ENCODE data around the gene NPHP4. TPM values are rescaled to one million over a fixed set of nuclear protein-coding genes. Genes with fewer than 3 reads are reported as not detected.

Gene NPHP4
- total RNA-seq, 4 donors from 2014 or later = 13.7 to 29.3 (median 18.6) TPM

DNA sequence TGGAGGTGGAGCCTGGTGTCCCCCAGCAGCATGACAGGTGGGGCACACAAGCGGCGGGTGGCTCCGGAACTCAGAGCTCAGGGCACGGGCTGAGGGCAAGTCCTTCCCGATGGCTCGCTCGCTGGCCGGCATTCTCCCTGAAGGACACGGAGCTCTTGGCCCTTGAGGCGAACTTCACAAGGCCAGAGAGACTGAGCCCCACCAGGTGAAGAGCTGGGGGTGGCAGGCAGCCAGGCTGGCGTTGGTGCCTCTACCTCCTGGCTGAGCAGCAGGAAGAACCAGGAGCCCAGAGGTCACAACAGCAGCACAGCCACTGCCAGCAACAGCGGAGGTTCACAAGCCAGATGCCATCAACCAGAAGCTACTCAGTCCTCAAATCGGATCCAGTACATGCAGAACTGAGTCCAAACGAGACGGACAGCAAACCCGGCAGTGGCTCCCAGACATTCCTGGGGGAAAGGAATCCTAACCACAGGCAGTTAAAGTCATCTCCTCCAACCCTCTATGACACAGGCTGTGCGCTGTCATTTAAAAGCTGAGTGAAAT is 54.1 kb downstream of the NPHP4 start:
- ATAC-seq (ENCODE audit: low FRiP score) = no peak
- TF ChIP-seq, protein P1, sequence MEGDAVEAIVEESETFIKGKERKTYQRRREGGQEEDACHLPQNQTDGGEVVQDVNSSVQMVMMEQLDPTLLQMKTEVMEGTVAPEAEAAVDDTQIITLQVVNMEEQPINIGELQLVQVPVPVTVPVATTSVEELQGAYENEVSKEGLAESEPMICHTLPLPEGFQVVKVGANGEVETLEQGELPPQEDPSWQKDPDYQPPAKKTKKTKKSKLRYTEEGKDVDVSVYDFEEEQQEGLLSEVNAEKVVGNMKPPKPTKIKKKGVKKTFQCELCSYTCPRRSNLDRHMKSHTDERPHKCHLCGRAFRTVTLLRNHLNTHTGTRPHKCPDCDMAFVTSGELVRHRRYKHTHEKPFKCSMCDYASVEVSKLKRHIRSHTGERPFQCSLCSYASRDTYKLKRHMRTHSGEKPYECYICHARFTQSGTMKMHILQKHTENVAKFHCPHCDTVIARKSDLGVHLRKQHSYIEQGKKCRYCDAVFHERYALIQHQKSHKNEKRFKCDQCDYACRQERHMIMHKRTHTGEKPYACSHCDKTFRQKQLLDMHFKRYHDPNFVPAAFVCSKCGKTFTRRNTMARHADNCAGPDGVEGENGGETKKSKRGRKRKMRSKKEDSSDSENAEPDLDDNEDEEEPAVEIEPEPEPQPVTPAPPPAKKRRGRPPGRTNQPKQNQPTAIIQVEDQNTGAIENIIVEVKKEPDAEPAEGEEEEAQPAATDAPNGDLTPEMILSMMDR (IDR thresholded peaks at IDR 0.05) = no peak
- no peak for DNase-seq (ENCODE audit: low spot score)

DNA sequence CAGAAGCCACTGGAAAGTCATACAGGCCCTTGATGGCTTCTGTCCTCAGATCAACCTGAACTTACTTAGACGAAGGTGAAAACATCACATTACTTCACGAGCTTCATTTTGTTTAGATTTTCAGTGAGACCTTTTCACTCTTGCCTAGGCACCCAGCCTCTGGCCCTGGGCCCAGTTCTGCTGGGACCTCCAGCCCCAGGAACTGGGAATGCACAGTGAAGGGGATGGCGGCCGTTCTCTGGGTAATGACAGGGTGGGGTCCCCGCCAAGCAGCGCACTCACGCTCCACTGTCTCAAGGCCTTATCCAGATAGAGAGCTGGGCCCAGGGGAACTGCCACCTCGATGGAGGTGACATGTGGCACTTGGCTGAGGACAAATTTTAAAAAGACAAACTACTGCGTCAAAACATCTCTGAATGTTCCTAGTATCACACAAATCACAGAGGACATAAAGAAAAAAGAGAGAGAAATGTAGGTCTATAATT is 54.8 kb downstream of the NPHP4 start:
- DNase-seq (ENCODE audit: low spot score) = no peak
- TF ChIP-seq, protein P1 (IDR thresholded peaks at IDR 0.05) = no peak
- ATAC-seq (ENCODE audit: low FRiP score) = no peak

DNA sequence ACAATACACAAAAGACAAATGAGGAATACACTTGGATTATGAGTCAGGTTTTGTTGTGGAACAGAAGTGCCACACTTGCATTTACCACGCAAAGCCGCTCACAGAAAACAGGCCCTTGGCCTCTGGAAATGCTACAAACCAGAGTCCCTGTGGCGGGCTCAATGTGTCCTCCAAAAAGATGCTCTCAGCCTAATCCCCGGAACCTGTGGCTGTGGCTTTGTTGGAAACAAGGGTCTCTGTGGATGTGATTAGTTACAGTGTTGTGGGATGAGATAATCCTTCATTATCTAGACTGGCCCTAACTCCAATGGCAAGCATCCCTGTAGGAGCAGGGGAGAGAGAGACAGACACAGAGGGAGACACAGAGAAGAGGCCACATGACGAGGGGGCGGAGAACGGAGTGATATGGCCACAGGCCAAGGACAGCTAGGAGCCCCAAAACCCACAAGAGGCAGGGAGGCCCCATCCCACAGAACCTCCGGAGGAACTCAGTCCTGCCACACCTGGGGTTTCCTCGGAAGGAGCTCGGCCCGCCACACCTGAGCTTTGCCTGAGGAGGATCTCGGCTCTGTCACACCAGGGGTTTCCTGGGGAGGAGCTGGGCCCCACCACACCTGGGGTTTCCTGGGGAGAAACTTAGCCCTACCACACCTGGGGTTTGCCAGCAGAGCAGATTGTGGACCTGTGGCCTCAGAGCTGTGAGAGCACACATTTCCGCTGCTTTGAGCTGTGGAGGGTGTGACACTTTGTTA is 55.4 kb downstream of the NPHP4 start:
- TF ChIP-seq, protein P1 (IDR thresholded peaks at IDR 0.05) = no peak
- ATAC-seq (ENCODE audit: low FRiP score) = no peak
- no peak for DNase-seq (ENCODE audit: low spot score)

DNA sequence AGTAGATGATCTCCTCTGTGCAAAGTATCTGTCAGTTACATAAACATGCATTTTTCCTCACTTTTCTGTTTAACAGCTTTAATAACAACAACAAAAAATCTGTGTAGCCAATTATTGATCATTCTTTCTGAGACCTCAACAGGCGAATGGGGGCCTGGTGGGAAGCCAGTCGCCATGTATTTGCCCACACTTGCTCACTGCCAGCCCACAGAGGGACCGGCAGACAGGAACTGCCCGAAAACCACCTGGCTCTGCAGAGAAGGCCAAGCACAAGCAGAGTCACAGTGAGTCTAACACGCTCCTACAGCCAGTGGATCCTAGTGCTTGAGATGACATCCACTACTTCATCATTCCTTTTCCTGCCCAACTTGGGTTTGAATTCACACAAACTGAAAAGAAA is 56.1 kb downstream of the NPHP4 start:
- DNase-seq (ENCODE audit: low spot score) = no peak
- TF ChIP-seq, protein P1 (IDR thresholded peaks at IDR 0.05) = no peak
- ATAC-seq (ENCODE audit: low FRiP score) = no peak

DNA sequence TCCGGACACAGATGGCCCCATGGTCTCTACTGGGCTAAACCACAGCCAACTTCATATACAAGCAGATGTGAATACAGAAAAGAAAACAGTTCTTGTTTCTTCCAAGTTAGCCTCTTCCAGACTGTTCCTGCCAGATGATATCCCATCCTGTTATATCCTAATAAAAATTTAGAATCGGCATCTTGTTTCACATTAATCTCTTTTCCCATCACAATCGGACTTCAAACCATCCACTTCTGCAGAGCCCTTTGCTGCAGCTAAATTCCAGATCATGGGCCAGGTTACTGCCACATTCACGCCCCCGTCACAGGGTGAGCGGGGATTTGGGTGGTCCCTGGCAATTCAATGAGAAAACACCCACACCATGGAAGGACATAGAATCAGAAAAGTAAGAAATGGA is 57.2 kb downstream of the NPHP4 start:
- TF ChIP-seq, protein P1 (IDR thresholded peaks at IDR 0.05) = no peak
- DNase-seq (ENCODE audit: low spot score) = no peak

DNA sequence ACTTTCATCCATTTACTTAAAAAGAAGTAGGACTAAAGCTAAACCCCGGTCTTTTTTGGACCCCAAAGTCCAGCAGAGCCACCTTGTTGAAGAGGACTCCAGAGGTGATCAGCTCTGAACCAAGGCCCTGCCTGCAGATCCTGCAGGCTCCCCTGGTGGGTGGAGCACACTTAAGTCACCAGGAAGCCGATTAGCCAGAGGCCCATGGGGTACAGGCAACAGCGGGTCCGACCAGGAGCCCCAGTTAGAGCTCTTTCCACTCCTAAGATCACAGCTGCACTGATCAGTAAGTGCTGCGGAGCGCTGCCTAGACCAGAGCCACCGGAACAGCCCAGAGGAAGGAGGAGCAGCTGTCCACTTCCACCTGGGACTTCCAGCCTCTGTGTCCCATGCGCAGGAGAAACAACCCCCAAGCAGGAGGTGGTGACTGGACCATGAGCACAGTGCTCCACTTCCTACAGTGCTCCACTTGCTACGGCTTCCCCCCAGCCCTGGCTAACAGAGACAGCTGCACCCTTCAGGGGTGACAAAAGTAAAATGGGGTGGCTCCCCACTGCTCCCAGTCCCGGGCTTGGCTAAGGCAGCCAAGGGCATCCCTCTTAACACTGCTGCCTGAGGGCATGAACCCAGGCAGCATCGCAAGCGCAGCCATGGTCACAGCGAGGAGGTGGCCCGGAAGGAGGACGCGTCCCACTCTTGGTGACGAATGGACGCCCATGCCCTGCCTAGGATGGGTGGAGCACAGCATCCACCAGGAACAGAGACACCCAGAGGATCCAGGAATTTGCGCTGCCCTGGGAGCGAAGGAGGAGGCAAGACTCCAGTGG is 58.0 kb downstream of the NPHP4 start:
- ATAC-seq (ENCODE audit: low FRiP score) (no peak), DNase-seq (ENCODE audit: low spot score) (no peak)
- TF ChIP-seq, protein P1 (IDR thresholded peaks at IDR 0.05) = no peak

More for the DNA sequence above, 57.2 kb downstream of the NPHP4 start:
- no peak for ATAC-seq (ENCODE audit: low FRiP score)

All from omental fat pad (tissue), 4 donors.